ENCODE data around the gene MTF1.

Gene MTF1

DNA sequence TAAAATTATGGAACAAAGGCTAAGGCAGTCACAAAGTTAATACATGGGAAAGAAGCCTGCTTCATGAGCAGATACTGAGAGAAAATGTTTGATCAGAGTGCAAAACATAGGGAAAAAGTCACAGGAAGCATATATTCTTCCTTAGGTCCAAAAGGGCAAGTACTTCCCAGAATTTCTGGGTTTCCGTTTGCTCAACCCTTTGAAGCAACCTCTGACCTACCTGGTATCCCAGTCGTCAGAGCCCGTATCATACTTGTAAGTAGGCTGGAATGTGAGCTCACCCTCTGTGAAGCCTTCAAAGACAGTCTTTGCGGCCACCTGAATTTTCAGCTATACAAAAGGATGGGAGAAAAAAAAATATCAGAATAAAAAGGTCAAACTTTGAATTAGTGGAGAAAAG is 20.5 kb upstream of the MTF1 start:
- TF ChIP-seq, protein P1, sequence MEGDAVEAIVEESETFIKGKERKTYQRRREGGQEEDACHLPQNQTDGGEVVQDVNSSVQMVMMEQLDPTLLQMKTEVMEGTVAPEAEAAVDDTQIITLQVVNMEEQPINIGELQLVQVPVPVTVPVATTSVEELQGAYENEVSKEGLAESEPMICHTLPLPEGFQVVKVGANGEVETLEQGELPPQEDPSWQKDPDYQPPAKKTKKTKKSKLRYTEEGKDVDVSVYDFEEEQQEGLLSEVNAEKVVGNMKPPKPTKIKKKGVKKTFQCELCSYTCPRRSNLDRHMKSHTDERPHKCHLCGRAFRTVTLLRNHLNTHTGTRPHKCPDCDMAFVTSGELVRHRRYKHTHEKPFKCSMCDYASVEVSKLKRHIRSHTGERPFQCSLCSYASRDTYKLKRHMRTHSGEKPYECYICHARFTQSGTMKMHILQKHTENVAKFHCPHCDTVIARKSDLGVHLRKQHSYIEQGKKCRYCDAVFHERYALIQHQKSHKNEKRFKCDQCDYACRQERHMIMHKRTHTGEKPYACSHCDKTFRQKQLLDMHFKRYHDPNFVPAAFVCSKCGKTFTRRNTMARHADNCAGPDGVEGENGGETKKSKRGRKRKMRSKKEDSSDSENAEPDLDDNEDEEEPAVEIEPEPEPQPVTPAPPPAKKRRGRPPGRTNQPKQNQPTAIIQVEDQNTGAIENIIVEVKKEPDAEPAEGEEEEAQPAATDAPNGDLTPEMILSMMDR (IDR thresholded peaks at IDR 0.05; ENCODE audit: insufficient read depth, low read length), result no peak
- TF ChIP-seq SPI1 (IDR thresholded peaks at IDR 0.05; ENCODE audit: borderline replicate concordance, low read depth) (no peak), GABPA (IDR thresholded peaks at IDR 0.05; ENCODE audit: low read depth) (no peak), REST (IDR thresholded peaks at IDR 0.05; ENCODE audit: insufficient replicate concordance, low read depth) (no peak), POLR2AphosphoS5 (IDR thresholded peaks at IDR 0.05; ENCODE audit: low read depth) (no peak)

GRCh38 chr1:37878071-37878470 is 18.7 kb upstream of the MTF1 start:
- TF ChIP-seq SPI1 (IDR thresholded peaks at IDR 0.05; ENCODE audit: borderline replicate concordance, low read depth) (no peak), GABPA (IDR thresholded peaks at IDR 0.05; ENCODE audit: low read depth) (no peak), REST (IDR thresholded peaks at IDR 0.05; ENCODE audit: insufficient replicate concordance, low read depth) (no peak)
- Histone ChIP-seq H3K27ac (replicated peaks) (no peak overlapping the region), H3K27me3 (ENCODE audit: insufficient read depth, poor library complexity, severe bottlenecking) (no peaks in the 10 kb centered on the region), H3K4me3 (replicated peaks; ENCODE audit: insufficient read depth, low read length) (no peak overlapping the region)
- DNase-seq (ENCODE audit: low read depth in 1 of 2, low spot score in 1 of 2), result no peak

More for the DNA sequence above, 20.5 kb upstream of the MTF1 start:
- no peak overlapping the region for H3K27ac ChIP-seq (replicated peaks)
- H3K4me3 ChIP-seq (replicated peaks; ENCODE audit: insufficient read depth, low read length), result no peak overlapping the region
- H3K27me3 ChIP-seq (ENCODE audit: insufficient read depth, poor library complexity, severe bottlenecking), result no peaks in the 10 kb centered on the region
- DNase-seq (ENCODE audit: low read depth in 1 of 2, low spot score in 1 of 2), result no peak

GRCh38 chr1:37875833-37876232 is 16.4 kb upstream of the MTF1 start:
- DNase-seq (ENCODE audit: low read depth in 1 of 2, low spot score in 1 of 2), result no peak

More at GRCh38 chr1:37875833-37876232, 16.4 kb upstream of the MTF1 start:
- H3K27me3 ChIP-seq (ENCODE audit: insufficient read depth, poor library complexity, severe bottlenecking), result no peaks in the 10 kb centered on the region
- H3K27ac ChIP-seq (replicated peaks), result no peak overlapping the region
- H3K4me3 ChIP-seq (replicated peaks; ENCODE audit: insufficient read depth, low read length), result no peak overlapping the region
- TF ChIP-seq, protein P1 (IDR thresholded peaks at IDR 0.05; ENCODE audit: insufficient read depth, low read length), result peak; percentile 7
- TF ChIP-seq REST (IDR thresholded peaks at IDR 0.05; ENCODE audit: insufficient replicate concordance, low read depth), result no peak
